ENCODE results near the gene DPM2. TPM values are rescaled to one million over a fixed set of nuclear protein-coding genes. Genes with fewer than 3 reads are reported as not detected.
A peak's percentile ranks its signal among the peaks of the same experiment; 100 is the strongest.

Gene DPM2
- total RNA-seq, 1 donor = 10.1 TPM

GRCh38 chr9:127899128-127899943, 38.3 kb downstream of the DPM2 start, which contains the start of gene ST6GALNAC6:
TSS of gene ST6GALNAC6 (minus strand) at chr9:127899603. CDS start at chr9:127897981, 1,622 bp downstream.
- H3K27me3 ChIP-seq (ENCODE audit: insufficient read depth, low read length) = no peaks in the 10 kb centered on the region
- H3K4me2 ChIP-seq (ENCODE audit: insufficient read depth, low read length) = peak within 1 kb of the TSS; percentile 89
- TF ChIP-seq, protein P1, sequence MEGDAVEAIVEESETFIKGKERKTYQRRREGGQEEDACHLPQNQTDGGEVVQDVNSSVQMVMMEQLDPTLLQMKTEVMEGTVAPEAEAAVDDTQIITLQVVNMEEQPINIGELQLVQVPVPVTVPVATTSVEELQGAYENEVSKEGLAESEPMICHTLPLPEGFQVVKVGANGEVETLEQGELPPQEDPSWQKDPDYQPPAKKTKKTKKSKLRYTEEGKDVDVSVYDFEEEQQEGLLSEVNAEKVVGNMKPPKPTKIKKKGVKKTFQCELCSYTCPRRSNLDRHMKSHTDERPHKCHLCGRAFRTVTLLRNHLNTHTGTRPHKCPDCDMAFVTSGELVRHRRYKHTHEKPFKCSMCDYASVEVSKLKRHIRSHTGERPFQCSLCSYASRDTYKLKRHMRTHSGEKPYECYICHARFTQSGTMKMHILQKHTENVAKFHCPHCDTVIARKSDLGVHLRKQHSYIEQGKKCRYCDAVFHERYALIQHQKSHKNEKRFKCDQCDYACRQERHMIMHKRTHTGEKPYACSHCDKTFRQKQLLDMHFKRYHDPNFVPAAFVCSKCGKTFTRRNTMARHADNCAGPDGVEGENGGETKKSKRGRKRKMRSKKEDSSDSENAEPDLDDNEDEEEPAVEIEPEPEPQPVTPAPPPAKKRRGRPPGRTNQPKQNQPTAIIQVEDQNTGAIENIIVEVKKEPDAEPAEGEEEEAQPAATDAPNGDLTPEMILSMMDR (IDR thresholded peaks at IDR 0.05; ENCODE audit: extremely low read depth, low read depth, low read length) = no peak
- peak within 1 kb of the TSS; percentile 83 for H2AFZ ChIP-seq (ENCODE audit: low read length)
- H3K4me3 ChIP-seq (ENCODE audit: insufficient read depth, low read length) = peak within 1 kb of the TSS; percentile 95
- peak; percentile 99 for DNase-seq (ENCODE audit: insufficient read length, low spot score, missing footprints)
- peaks cover 38% of the 10 kb centered on the region for H3K4me1 ChIP-seq (ENCODE audit: insufficient read depth, low read length)
- no peaks in the 10 kb centered on the region for H3K9me3 ChIP-seq (ENCODE audit: low read depth, low read length)
- peaks cover 26% of the 10 kb centered on the region for H4K20me1 ChIP-seq (ENCODE audit: insufficient read depth, low read length)
- H3K79me2 ChIP-seq (ENCODE audit: insufficient read depth, low read length) = peaks cover 28% of the 10 kb centered on the region
- H3K27ac ChIP-seq (ENCODE audit: low read depth, low read length) = peak within 1 kb of the TSS; percentile 89
- peaks cover 24% of the 10 kb centered on the region for H3K36me3 ChIP-seq (ENCODE audit: insufficient read depth, low read length)

DNA sequence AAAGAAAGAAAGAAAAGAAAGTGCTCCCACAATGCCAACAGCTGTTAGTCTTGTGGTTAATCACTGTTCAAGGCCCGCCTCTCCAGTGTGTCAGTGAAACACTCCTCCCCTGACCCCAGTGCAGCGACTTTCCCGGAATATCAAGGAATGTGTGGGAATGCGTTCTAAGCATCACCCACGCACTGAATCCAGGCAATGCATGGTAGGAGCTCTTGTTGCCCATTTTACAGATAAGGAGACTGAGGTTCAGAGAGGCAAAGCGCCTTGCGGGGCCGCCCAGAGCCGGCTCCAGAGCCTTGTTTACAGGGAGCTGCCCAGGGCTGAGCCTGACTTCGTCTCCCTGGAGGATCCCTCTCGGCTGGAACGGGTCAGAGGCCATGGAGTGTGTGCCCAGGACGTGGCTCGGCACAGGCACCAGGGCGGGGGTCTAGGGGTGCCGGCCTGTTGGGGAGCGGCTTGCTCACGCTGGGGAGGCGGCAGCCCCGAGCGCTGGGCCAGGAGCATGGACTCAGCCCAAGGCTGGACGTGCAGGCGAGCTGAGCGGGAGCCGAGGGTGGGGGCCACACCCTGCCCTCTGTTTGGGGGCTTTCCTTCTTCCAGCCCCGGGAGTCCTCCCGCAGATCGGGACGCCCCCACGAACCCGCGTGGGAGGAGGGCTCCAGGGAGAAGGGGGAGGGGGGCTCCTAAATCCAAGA, 39.1 kb downstream of the DPM2 start:
- no peaks in the 10 kb centered on the region for H3K9me3 ChIP-seq (ENCODE audit: low read depth, low read length)
- H3K4me2 ChIP-seq (ENCODE audit: insufficient read depth, low read length) = peak overlapping the region; percentile 84
- peaks cover 33% of the 10 kb centered on the region for H3K4me1 ChIP-seq (ENCODE audit: insufficient read depth, low read length)
- peak; percentile 97 for DNase-seq (ENCODE audit: insufficient read length, low spot score, missing footprints)
- H3K27ac ChIP-seq (ENCODE audit: low read depth, low read length) = peak overlapping the region; percentile 89
- peaks cover 28% of the 10 kb centered on the region for H3K79me2 ChIP-seq (ENCODE audit: insufficient read depth, low read length)
- H2AFZ ChIP-seq (ENCODE audit: low read length) = peak overlapping the region; percentile 51
- TF ChIP-seq, protein P1 (IDR thresholded peaks at IDR 0.05; ENCODE audit: extremely low read depth, low read depth, low read length) = no peak
- peak overlapping the region; percentile 95 for H3K4me3 ChIP-seq (ENCODE audit: insufficient read depth, low read length)
- peaks cover 26% of the 10 kb centered on the region for H4K20me1 ChIP-seq (ENCODE audit: insufficient read depth, low read length)
- no peaks in the 10 kb centered on the region for H3K27me3 ChIP-seq (ENCODE audit: insufficient read depth, low read length)
- peaks cover 32% of the 10 kb centered on the region for H3K36me3 ChIP-seq (ENCODE audit: insufficient read depth, low read length)

- H3K4me2 ChIP-seq (ENCODE audit: insufficient read depth, low read length) = peak overlapping the region; percentile 84
- peaks cover 26% of the 10 kb centered on the region for H4K20me1 ChIP-seq (ENCODE audit: insufficient read depth, low read length)
- TF ChIP-seq, protein P1 (IDR thresholded peaks at IDR 0.05; ENCODE audit: extremely low read depth, low read depth, low read length) = no peak
- H3K36me3 ChIP-seq (ENCODE audit: insufficient read depth, low read length) = peaks cover 45% of the 10 kb centered on the region
- DNase-seq (ENCODE audit: insufficient read length, low spot score, missing footprints) = peak; percentile 97
- peak overlapping the region; percentile 44 for H3K4me3 ChIP-seq (ENCODE audit: insufficient read depth, low read length)
- no peak overlapping the region for H2AFZ ChIP-seq (ENCODE audit: low read length)
- no peaks in the 10 kb centered on the region for H3K27me3 ChIP-seq (ENCODE audit: insufficient read depth, low read length)
- peaks cover 25% of the 10 kb centered on the region for H3K4me1 ChIP-seq (ENCODE audit: insufficient read depth, low read length)
- H3K79me2 ChIP-seq (ENCODE audit: insufficient read depth, low read length) = peaks cover 34% of the 10 kb centered on the region
- peaks cover 2% of the 10 kb centered on the region for H3K9me3 ChIP-seq (ENCODE audit: low read depth, low read length)
- H3K27ac ChIP-seq (ENCODE audit: low read depth, low read length) = peak overlapping the region; percentile 89
Observed at GRCh38 chr9:127897193-127897692, 40.4 kb downstream of the DPM2 start.

Data from osteoblast (primary cell).